Right lobe of liver (tissue), 6 donors: ENCODE measurements around the gene SUMO4. TPM values are rescaled to one million over a fixed set of nuclear protein-coding genes. Genes with fewer than 3 reads are reported as not detected.
A peak's percentile ranks its signal among the peaks of the same experiment; 100 is the strongest.

Experiments
- ATAC-seq, 4 donors: fragments of 200-7000 bp; cut with Tn5 transposase; one replicate each; pipeline ENCODE4 v1.9.1; 2020; ENCODE audit warnings: mild to moderate bottlenecking in 4 of 4, moderate library complexity in 4 of 4
- DNase-seq, 3 donors: peaks; one replicate each; pipeline ENCODE4 v3.0.0-alpha.2; 2020
- H3K27ac ChIP-seq, 3 donors: fragments of 200-600 bp; one replicate each; pipeline ENCODE4 v1.8.0; 2022
- H3K27me3 ChIP-seq, 2 donors: fragments of 200-600 bp; one replicate each; pipeline ENCODE4 v1.8.0; 2022
- H3K36me3 ChIP-seq, 4 donors: fragments of 200-600 bp; sonication (generic) in 1 of 4; one replicate each; pipeline versions ENCODE4 v1.5.1 to v1.8.0; 2017 to 2022; ENCODE audit warnings: control low read depth in 1 of 4
- H3K4me1 ChIP-seq, 4 donors: fragments of 200-600 bp; sonication (generic) in 1 of 4; one replicate each; pipeline versions ENCODE4 v1.5.1 to v1.8.0; 2017 to 2022; ENCODE audit warnings: control low read depth in 1 of 4
- H3K4me3 ChIP-seq, 3 donors: fragments of 200-600 bp; one replicate each; pipeline ENCODE4 v1.8.0; 2022
- H3K9me3 ChIP-seq, 4 donors: fragments of 200-600 bp; sonication (generic) in 1 of 4; one replicate each; pipeline versions ENCODE4 v1.5.1 to v1.8.0; 2017 to 2022; ENCODE audit warnings: control low read depth in 1 of 4
- CTCF ChIP-seq, 4 donors: fragments of 200-600 bp in 3 of 4; fragments of 450-650 bp in 1 of 4; IDR thresholded peaks; one replicate each; pipeline versions ENCODE4 v1.5.1 to v1.8.0; 2016 to 2022; ENCODE audit warnings: antibody characterized with exemption in 4 of 4, mild to moderate bottlenecking in 2 of 4
- POLR2A ChIP-seq: fragments of 450-650 bp; IDR thresholded peaks from one replicate; pipeline ENCODE4 v1.6.1; 2017; ENCODE audit warnings: antibody characterized with exemption, mild to moderate bottlenecking
- WGBS: methylation state at CpG from one replicate; pipeline ENCODE4 v1.1.6; 2018; ENCODE audit warnings: low coverage, low lambda C conversion rate; ENCODE audit not compliant: insufficient coverage; ENCODE audit errors: missing lambda C conversion rate; 5-methylcytosine and 5-hydroxymethylcytosine counted together
- intact Hi-C, 2 donors: fragments of 100-400 bp; cut with DNase I; formaldehyde crosslinking; loops; one replicate each; pipeline versions ENCODE4 v1.11.2 to v1.14.1; 2022
- total RNA-seq, 6 experiments: library from RNA; depleted of rRNA in 2 of 6; stranded (reverse); fragments of >200 nt in 2 of 6; fragmentation: NEBNext Ultra II Directional in 3 of 6; extraction: Animal tissue kit (Norgen Biotek cat#: 25700) in 3 of 6; gene quantifications; one replicate each; pipeline versions ENCODE4 v1.1.0 to v1.2.4, GENCODE V29; 2016 to 2023
- donor health status: DM: no; HTN: yes; CAD: no.
- donor health status: DM: no; HTN: no; CAD: no.
- donor health status: DM: no; HTN: no; CAD: no.
- donor health status: DM: no; HTN: yes; CAD: no.
- donor health status: DM: no; HTN: yes; CAD: no.

The SUMO4 gene
- total RNA-seq, 6 experiments from 2014 or later, result 0.49 to 1.2 (median 1.0) TPM

DNA sequence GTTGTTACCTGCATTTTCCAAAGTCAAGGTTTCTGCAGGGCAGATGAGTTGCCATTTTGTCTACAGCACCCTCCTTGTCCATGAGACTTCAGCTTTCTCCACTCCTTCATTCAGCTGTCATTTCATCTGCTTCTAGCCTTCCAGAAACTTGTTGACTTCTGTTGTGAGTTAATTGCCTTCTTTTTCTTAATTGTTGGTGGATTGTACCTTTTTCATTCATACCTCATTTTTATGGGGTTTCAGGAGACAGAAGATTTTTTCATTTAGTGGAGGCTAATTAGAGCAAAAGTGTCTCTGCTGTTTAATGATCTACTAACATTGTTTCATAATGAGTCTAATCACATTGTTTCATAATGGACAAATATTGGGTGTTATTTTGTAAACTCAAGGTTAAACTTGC is 7.5 kb upstream of the SUMO4 start:
- Histone ChIP-seq H3K36me3 (no peaks in the 10 kb centered on the region), H3K9me3 (no peaks in the 10 kb centered on the region), H3K27me3 (no peaks in the 10 kb centered on the region), H3K27ac (peak overlapping the region in 1 of 3 donors; percentile 15), H3K4me3 (no peak overlapping the region), H3K4me1 (peaks cover 0 to 18% (median 8%) of the 10 kb centered on the region in 4 donors)
- TF ChIP-seq POLR2A (no peak), CTCF (IDR thresholded peaks at IDR 0.05) (no peak)
- DNase-seq (no peak), ATAC-seq (peak in 1 of 4 donors; percentile 25)
- intact Hi-C loops, result no loop called here

DNA sequence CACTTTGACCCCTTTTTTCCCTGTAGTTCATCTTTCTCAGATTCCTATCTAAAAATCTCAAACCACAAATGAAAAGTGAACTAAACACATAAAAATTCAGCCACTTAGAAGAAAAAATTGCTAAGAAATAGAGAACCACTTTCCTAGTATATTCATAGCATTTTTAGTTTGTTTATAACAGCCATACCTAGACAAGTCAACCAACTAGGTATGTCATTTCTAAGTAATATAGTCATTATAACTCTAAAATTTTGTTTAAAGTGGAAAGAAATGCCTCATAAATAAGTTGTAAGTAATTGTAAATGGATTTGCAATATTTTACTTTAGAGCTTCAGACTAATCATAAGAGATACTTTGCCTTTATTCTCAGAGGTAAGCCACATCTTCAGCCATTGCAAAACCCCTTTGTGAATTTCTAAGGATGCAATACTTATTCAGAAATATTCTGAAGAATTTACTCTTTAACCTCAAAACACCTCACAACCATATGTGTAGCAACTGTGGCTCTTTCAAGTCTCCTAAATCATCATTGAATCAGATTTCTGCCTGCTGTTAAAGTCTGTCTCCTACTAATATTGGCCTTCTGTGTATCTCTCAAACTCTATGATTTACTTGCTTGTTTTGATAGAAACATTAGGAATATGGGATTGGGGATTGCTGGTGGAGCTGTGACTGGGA is 6.9 kb upstream of the SUMO4 start:
- peaks cover 0 to 24% (median 10%) of the 10 kb centered on the region in 4 donors for H3K4me1 ChIP-seq
- peak overlapping the region in 1 of 3 donors; percentile 15 for H3K27ac ChIP-seq
- intact Hi-C loops, result no loop called here
- no peaks in the 10 kb centered on the region for H3K9me3 ChIP-seq
- H3K4me3 ChIP-seq, result no peak overlapping the region
- DNase-seq (no peak), ATAC-seq (peak in 1 of 4 donors; percentile 14)
- H3K36me3 ChIP-seq, result peaks cover 0 to under 1% (median 0%) of the 10 kb centered on the region in 4 donors
- no peak for TF ChIP-seq POLR2A
- TF ChIP-seq CTCF (IDR thresholded peaks at IDR 0.05), result no peak
- H3K27me3 ChIP-seq, result no peaks in the 10 kb centered on the region

GRCh38 chr6:149395185-149395584 is 4.9 kb upstream of the SUMO4 start:
- intact Hi-C loops, result no loop called here
- ATAC-seq (no peak), DNase-seq (no peak)
- TF ChIP-seq POLR2A, result no peak
- no peak for TF ChIP-seq CTCF (IDR thresholded peaks at IDR 0.05)
- H3K4me1 ChIP-seq, result peaks cover 0 to 24% (median 10%) of the 10 kb centered on the region in 4 donors
- H3K9me3 ChIP-seq, result no peaks in the 10 kb centered on the region
- no peaks in the 10 kb centered on the region for H3K27me3 ChIP-seq
- H3K27ac ChIP-seq, result no peak overlapping the region
- peaks cover 0 to 8% (median 4%) of the 10 kb centered on the region in 4 donors for H3K36me3 ChIP-seq
- H3K4me3 ChIP-seq, result no peak overlapping the region

GRCh38 chr6:149397384-149397783 is 2.7 kb upstream of the SUMO4 start:
- Histone ChIP-seq H3K27me3 (no peaks in the 10 kb centered on the region), H3K9me3 (no peaks in the 10 kb centered on the region), H3K36me3 (peaks cover 0 to 16% (median 7%) of the 10 kb centered on the region in 4 donors), H3K27ac (peak overlapping the region in 2 of 3 donors; percentile 2 to 23), H3K4me1 (peaks cover 0 to 24% (median 10%) of the 10 kb centered on the region in 4 donors), H3K4me3 (no peak overlapping the region)
- 42% methylated on average over 6 of the region's 6 CpGs for WGBS
- ATAC-seq, result peak; percentile 70 to 75 (median 74)
- TF ChIP-seq POLR2A, result no peak
- no peak for TF ChIP-seq CTCF (IDR thresholded peaks at IDR 0.05)
- intact Hi-C loops, result no loop called here
- DNase-seq, result no peak

DNA sequence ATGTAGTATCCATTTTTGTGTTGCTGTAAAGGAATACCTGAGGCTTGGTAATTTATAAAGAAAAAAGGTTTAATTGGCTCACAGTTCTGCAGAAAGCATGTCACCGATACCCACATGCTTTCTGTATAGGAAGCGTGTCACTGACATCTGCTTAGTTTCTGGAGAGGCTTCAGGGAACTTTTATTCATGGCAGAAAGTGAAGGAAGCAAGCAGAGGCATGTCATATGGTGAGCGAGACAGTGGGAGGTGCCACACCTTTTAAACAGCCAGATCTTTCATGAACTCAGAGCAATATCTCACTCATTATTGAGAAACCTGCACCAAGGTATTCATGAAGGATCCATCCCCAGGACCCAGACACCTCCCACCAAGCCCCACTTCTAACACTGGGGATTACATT is 3.5 kb downstream of the SUMO4 start:
- no peak for TF ChIP-seq CTCF (IDR thresholded peaks at IDR 0.05)
- TF ChIP-seq POLR2A, result no peak
- Histone ChIP-seq H3K36me3 (peaks cover 0 to 16% (median 5%) of the 10 kb centered on the region in 4 donors), H3K9me3 (no peaks in the 10 kb centered on the region), H3K4me1 (no peaks in the 10 kb centered on the region), H3K27me3 (no peaks in the 10 kb centered on the region), H3K27ac (no peak overlapping the region), H3K4me3 (no peak overlapping the region)
- 77% methylated on average over 2 of the region's 3 CpGs for WGBS
- DNase-seq (no peak), ATAC-seq (no peak)
- intact Hi-C loops, result no loop called here
